Stimulated activated CD4-positive, alpha-beta T cell treated with anti-CD3 and anti-CD28 coated beads, Interleukin-2, amount 100 ng/mL, for 48 hours (primary cell): ENCODE results near the gene ASTN2.

Experiments used
- DNase-seq, 2 donors: peaks; one replicate each; pipeline ENCODE4 v3.0.0-alpha.2; 2020

ASTN2 gene

GRCh38 chr9:117239428-117239827 lies 175.4 kb downstream of the ASTN2 start:
- DNase-seq, result no peak

- no peak for DNase-seq
Observed at GRCh38 chr9:117234103-117234502, 180.8 kb downstream of the ASTN2 start.

GRCh38 chr9:117233016-117233415 lies 181.8 kb downstream of the ASTN2 start:
- DNase-seq, result no peak

- no peak for DNase-seq
Observed at GRCh38 chr9:117232281-117232680, 182.6 kb downstream of the ASTN2 start.

GRCh38 chr9:117231012-117231411 lies 183.8 kb downstream of the ASTN2 start:
- DNase-seq, result no peak

GRCh38 chr9:117224695-117225094 lies 190.2 kb downstream of the ASTN2 start:
- no peak for DNase-seq

- no peak for DNase-seq
Observed at GRCh38 chr9:117218951-117219350, 195.9 kb downstream of the ASTN2 start.

GRCh38 chr9:117214416-117214815 lies 200.4 kb downstream of the ASTN2 start:
- no peak for DNase-seq

- DNase-seq, result no peak
Observed at GRCh38 chr9:117211280-117211679, 203.6 kb downstream of the ASTN2 start.

- no peak for DNase-seq
Observed at GRCh38 chr9:117205806-117206205, 209.1 kb downstream of the ASTN2 start.

- DNase-seq, result no peak
Observed at GRCh38 chr9:117204971-117205370, 209.9 kb downstream of the ASTN2 start.

- DNase-seq, result no peak
Observed at GRCh38 chr9:117191504-117192261, 223.2 kb downstream of the ASTN2 start.

- no peak for DNase-seq
Observed at GRCh38 chr9:117189121-117189520, 225.7 kb downstream of the ASTN2 start.

GRCh38 chr9:117188394-117188793 lies 226.5 kb downstream of the ASTN2 start:
- DNase-seq, result no peak

- DNase-seq, result no peak
Observed at GRCh38 chr9:117187498-117187897, 227.4 kb downstream of the ASTN2 start.

- DNase-seq, result no peak
Observed at GRCh38 chr9:117184173-117184572, 230.7 kb downstream of the ASTN2 start.

GRCh38 chr9:117182046-117182445 lies 232.8 kb downstream of the ASTN2 start:
- no peak for DNase-seq

GRCh38 chr9:117180896-117181445 lies 233.9 kb downstream of the ASTN2 start:
- DNase-seq, result no peak

GRCh38 chr9:117178596-117179375 lies 236.1 kb downstream of the ASTN2 start:
- no peak for DNase-seq

GRCh38 chr9:117170567-117170966 lies 244.3 kb downstream of the ASTN2 start:
- DNase-seq, result no peak

- no peak for DNase-seq
Observed at GRCh38 chr9:117169089-117169621, 245.7 kb downstream of the ASTN2 start.

- DNase-seq, result no peak
Observed at GRCh38 chr9:117164512-117164911, 250.3 kb downstream of the ASTN2 start.

GRCh38 chr9:117160254-117160653 lies 254.6 kb downstream of the ASTN2 start:
- no peak for DNase-seq
